OCI-LY3 (cell line): ENCODE measurements around the gene NIPAL3.

ENCODE experiments used
- CTCF ChIP-seq: fragments of 200-600, 300-600 bp; sonication (generic); IDR thresholded peaks from 2 replicates; pipeline ENCODE4 v1.5.1; 2014; ENCODE audit warnings: antibody characterized with exemption, low read length, low read depth
- EZH2phosphoT487 ChIP-seq: fragments of 200-600 bp; shearing (Covaris generic); IDR thresholded peaks from 2 replicates; pipeline ENCODE4 v1.6.1; 2018; ENCODE audit warnings: antibody characterized with exemption, mixed run types, low read depth

GRCh38 chr1:24457866-24458265 is 42.3 kb downstream of the NIPAL3 start:
- TF ChIP-seq CTCF (no peak), EZH2phosphoT487 (no peak)
